NCI-H1105 (cell line): ENCODE data around the gene MAP3K2.
"Not testable (repeated sequence)": the region's sequence is repeated elsewhere in the genome, so short reads cannot be mapped to it uniquely, and the experiment has no call there.

ENCODE experiments used
- DNase-seq: peaks from one replicate; lab custom pipeline; 2025; lab: John Stamatoyannopoulos, UW

MAP3K2 gene

GRCh38 chr2:127381762-127382161 lies 6.0 kb downstream of the MAP3K2 start:
- no peak for DNase-seq

GRCh38 chr2:127379712-127380355 lies 7.9 kb downstream of the MAP3K2 start:
- no peak for DNase-seq

- DNase-seq: no peak
Measured at GRCh38 chr2:127378720-127379119, 9.1 kb downstream of the MAP3K2 start.

GRCh38 chr2:127377262-127377661 lies 10.5 kb downstream of the MAP3K2 start:
- DNase-seq: no peak

GRCh38 chr2:127376257-127376656 lies 11.5 kb downstream of the MAP3K2 start:
- no peak for DNase-seq

GRCh38 chr2:127373362-127374083 lies 14.3 kb downstream of the MAP3K2 start:
- DNase-seq: no peak

- DNase-seq: no peak
Measured at GRCh38 chr2:127371037-127371436, 16.7 kb downstream of the MAP3K2 start.

- no peak for DNase-seq
Measured at GRCh38 chr2:127370010-127370409, 17.8 kb downstream of the MAP3K2 start.

GRCh38 chr2:127365211-127365643 lies 22.5 kb downstream of the MAP3K2 start:
- DNase-seq: no peak

- no peak for DNase-seq
Measured at GRCh38 chr2:127362971-127363370, 24.8 kb downstream of the MAP3K2 start.

GRCh38 chr2:127361929-127362885 lies 25.6 kb downstream of the MAP3K2 start:
- DNase-seq: peak; percentile 2

- DNase-seq: no peak
Measured at GRCh38 chr2:127360242-127360641, 27.5 kb downstream of the MAP3K2 start.

GRCh38 chr2:127359520-127359919 lies 28.3 kb downstream of the MAP3K2 start:
- DNase-seq: no peak

GRCh38 chr2:127358971-127359370 lies 28.8 kb downstream of the MAP3K2 start:
- DNase-seq: no peak

GRCh38 chr2:127358044-127358443 lies 29.7 kb downstream of the MAP3K2 start:
- no peak for DNase-seq

- DNase-seq: no peak
Measured at GRCh38 chr2:127357591-127357990, 30.2 kb downstream of the MAP3K2 start.

GRCh38 chr2:127356531-127356930 lies 31.2 kb downstream of the MAP3K2 start:
- DNase-seq: no peak

- no peak for DNase-seq
Measured at GRCh38 chr2:127355407-127356008, 32.3 kb downstream of the MAP3K2 start.

- DNase-seq: not testable (repeated sequence)
Measured at GRCh38 chr2:127353873-127354676, 33.7 kb downstream of the MAP3K2 start.

GRCh38 chr2:127353223-127353622 lies 34.6 kb downstream of the MAP3K2 start:
- DNase-seq: not testable (repeated sequence)

- no peak for DNase-seq
Measured at GRCh38 chr2:127351603-127352002, 36.2 kb downstream of the MAP3K2 start.
